ENCODE measurements around the gene WAPL. TPM values are rescaled to one million over a fixed set of nuclear protein-coding genes. Genes with fewer than 3 reads are reported as not detected.
A peak's percentile ranks its signal among the peaks of the same experiment; 100 is the strongest.

WAPL gene
- total and polyA plus RNA-seq, 2 of the 13 experiments (the other 11 are each of a cell fraction or from before 2014, with no cell fraction given): 13.2 to 43.5 TPM

DNA sequence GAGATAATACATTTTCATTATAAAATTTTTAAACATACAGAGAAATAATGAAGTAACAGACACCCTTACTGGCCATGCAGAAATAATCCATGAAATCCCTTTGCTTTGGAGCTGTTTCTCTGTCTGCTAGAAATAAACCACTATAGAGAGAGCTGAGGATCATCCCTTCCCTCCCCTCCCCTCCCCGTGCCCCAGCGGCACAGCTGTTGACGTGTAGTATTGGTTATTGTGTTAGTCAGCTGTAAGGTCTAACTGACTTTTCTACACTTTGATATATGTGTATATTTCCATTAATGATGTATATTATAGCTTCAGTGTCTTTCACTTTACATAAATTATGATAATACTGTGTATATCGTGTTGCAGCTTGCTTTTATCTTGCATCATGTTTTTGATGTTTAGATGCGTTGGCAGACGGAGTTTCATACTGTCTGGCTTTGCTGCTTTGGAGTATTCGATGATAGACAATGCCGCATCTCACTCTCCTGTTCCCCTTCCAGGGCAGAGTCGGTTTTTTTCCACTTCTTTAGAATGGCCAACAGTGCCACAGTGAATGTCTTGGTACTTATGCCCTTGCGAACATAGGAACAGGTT, 127.6 kb downstream of the WAPL start (continued):
- TF ChIP-seq, protein P1, sequence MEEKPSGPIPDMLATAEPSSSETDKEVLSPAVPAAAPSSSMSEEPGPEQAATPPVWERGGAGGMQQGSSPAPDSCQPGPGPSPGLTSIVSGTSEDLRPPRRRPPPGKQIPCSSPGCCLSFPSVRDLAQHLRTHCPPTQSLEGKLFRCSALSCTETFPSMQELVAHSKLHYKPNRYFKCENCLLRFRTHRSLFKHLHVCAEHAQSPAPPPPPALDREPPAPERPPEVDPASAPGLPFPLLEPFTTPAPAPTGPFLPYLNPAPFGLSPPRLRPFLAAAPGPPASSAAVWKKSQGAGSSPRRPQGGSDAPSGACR (CRISPR knock-in tag; IDR thresholded peaks at IDR 0.05): no peak
- no peak for TF ChIP-seq RFX5 (IDR thresholded peaks at IDR 0.05; ENCODE audit: low read depth, low read length)
- TF ChIP-seq, protein P2, sequence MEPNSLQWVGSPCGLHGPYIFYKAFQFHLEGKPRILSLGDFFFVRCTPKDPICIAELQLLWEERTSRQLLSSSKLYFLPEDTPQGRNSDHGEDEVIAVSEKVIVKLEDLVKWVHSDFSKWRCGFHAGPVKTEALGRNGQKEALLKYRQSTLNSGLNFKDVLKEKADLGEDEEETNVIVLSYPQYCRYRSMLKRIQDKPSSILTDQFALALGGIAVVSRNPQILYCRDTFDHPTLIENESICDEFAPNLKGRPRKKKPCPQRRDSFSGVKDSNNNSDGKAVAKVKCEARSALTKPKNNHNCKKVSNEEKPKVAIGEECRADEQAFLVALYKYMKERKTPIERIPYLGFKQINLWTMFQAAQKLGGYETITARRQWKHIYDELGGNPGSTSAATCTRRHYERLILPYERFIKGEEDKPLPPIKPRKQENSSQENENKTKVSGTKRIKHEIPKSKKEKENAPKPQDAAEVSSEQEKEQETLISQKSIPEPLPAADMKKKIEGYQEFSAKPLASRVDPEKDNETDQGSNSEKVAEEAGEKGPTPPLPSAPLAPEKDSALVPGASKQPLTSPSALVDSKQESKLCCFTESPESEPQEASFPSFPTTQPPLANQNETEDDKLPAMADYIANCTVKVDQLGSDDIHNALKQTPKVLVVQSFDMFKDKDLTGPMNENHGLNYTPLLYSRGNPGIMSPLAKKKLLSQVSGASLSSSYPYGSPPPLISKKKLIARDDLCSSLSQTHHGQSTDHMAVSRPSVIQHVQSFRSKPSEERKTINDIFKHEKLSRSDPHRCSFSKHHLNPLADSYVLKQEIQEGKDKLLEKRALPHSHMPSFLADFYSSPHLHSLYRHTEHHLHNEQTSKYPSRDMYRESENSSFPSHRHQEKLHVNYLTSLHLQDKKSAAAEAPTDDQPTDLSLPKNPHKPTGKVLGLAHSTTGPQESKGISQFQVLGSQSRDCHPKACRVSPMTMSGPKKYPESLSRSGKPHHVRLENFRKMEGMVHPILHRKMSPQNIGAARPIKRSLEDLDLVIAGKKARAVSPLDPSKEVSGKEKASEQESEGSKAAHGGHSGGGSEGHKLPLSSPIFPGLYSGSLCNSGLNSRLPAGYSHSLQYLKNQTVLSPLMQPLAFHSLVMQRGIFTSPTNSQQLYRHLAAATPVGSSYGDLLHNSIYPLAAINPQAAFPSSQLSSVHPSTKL (CRISPR knock-in tag; IDR thresholded peaks at IDR 0.05): no peak
- TF ChIP-seq ZNF670 (CRISPR knock-in tag; IDR thresholded peaks at IDR 0.05; ENCODE audit: borderline replicate concordance): no peak
- TF ChIP-seq TEAD3 (CRISPR knock-in tag; optimal IDR thresholded peaks at IDR 0.05; ENCODE audit: borderline replicate concordance): no peak
- no peak for TF ChIP-seq HDAC1 (CRISPR knock-in tag; IDR thresholded peaks at IDR 0.05)

DNA sequence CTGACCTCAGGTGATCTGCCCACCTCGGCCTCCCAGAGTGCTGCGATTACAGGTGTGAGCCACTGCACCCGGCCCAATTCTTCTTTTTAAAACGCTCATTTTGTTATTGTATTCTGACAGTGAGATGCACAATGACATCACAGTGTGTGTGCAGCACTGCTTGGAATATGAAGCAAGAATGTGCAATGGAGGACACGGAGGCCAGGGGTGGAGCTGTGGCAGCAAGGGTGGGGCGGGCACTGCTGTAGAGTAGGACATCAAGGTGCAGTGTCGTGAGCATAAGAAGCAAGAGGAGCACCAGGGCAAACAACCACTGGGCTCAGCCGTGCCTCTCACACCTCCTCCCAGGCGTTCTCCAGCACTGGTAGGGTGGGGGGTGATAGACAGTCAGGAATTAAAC, 128.2 kb downstream of the WAPL start:
- POLR2A ChIA-PET: no interaction called here
- no TSS peak for BruUV-seq (replicated peaks)
- CTCF ChIA-PET (ENCODE audit: low intra/inter-chr PET ratio, low total read pairs): no interaction called here

More for the DNA sequence above, 128.2 kb downstream of the WAPL start:
- intact Hi-C loops (cut with micrococcal nuclease; ENCODE audit: unreplicated experiment) (no loop called here), in situ Hi-C loops (cut with HindIII; ENCODE audit: extremely low pct_ligation_motif_present, low pct_unique_long_range_greater_than_20kb) (no loop called here)
- Histone ChIP-seq H2AFZ (ENCODE audit: low read length) (no peak overlapping the region), H3K9ac (ENCODE audit: insufficient read depth, low read depth, low read length) (no peak overlapping the region), H3K9me3 (ENCODE audit: low read length) (no peaks in the 10 kb centered on the region), H3K27me3 (ENCODE audit: control insufficient read depth in 1 of 2, insufficient read depth in 2 of 2, low read length in 2 of 2) (peaks cover 5 to 32% of the 10 kb centered on the region in 2 experiments; a peak in 3 of 5 replicates), H4K20me1 (ENCODE audit: insufficient read depth, low read length) (no peaks in the 10 kb centered on the region), H3K36me3 (replicated peaks in 1 of 2; ENCODE audit: control insufficient read depth in 1 of 2, insufficient read depth in 2 of 2, low read length in 2 of 2) (no peaks in the 10 kb centered on the region), H3K4me2 (ENCODE audit: low read depth, low read length) (no peak overlapping the region), H3K4me3 (replicated peaks in 1 of 3; ENCODE audit: insufficient read depth in 1 of 3, low read depth in 2 of 3, low read length in 3 of 3) (no peak overlapping the region), H3K4me1 (ENCODE audit: insufficient read depth, low read length) (peaks cover 12% of the 10 kb centered on the region), H3K27ac (ENCODE audit: extremely low read length, insufficient read depth, low read length) (no peak overlapping the region), H3K79me2 (ENCODE audit: insufficient read depth, low read length) (no peaks in the 10 kb centered on the region)
- DNase-seq (ENCODE audit: low spot score) (no peak), ATAC-seq (no peak; the same call in 2 of the 3 replicates), FAIRE-seq (no peak)
- 17% methylated on average over 9 of the region's 9 CpGs for WGBS (ENCODE audit: low lambda C conversion rate)
- TF ChIP-seq CREB1 (IDR thresholded peaks at IDR 0.05): 0 out of 2 replicates have a peak, but pooled peaks have one; percentile 3
- TF ChIP-seq CREB1 (CRISPR knock-in tag; IDR thresholded peaks at IDR 0.05): no peak
- no peak for TF ChIP-seq PCBP2 (optimal IDR thresholded peaks at IDR 0.05; ENCODE audit: low read depth, low read length, poor library complexity, severe bottlenecking)
- TF ChIP-seq HOXA7 (CRISPR knock-in tag; IDR thresholded peaks at IDR 0.05): no peak
- TF ChIP-seq, protein P3, sequence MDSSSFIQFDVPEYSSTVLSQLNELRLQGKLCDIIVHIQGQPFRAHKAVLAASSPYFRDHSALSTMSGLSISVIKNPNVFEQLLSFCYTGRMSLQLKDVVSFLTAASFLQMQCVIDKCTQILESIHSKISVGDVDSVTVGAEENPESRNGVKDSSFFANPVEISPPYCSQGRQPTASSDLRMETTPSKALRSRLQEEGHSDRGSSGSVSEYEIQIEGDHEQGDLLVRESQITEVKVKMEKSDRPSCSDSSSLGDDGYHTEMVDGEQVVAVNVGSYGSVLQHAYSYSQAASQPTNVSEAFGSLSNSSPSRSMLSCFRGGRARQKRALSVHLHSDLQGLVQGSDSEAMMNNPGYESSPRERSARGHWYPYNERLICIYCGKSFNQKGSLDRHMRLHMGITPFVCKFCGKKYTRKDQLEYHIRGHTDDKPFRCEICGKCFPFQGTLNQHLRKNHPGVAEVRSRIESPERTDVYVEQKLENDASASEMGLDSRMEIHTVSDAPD (CRISPR knock-in tag; IDR thresholded peaks at IDR 0.05): no peak
